ENCODE data around the gene AOX1.
"Not testable (repeated sequence)": the region's sequence is repeated elsewhere in the genome, so short reads cannot be mapped to it uniquely, and the experiment has no call there.

The AOX1 gene

DNA sequence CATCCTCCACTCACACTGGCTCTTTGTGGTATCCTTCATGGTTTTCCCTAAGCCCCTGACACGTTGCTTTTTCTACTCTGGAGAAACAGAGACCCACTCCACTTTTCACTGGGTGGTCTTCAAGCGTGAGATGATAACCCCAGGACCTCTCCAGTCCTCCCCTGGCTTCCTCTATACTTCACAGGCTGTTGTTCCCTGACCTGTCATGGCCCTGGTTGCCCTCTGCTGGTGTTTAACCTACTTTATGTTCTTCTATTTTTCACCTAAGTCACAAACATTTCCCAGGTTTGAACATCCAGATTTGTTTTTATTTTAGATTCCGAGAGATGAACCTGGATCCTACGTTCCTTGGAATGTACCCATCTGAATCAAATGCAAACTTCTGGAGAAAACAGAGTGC, 84.5 kb downstream of the AOX1 start:
- peak; percentile 24 for DNase-seq

DNA sequence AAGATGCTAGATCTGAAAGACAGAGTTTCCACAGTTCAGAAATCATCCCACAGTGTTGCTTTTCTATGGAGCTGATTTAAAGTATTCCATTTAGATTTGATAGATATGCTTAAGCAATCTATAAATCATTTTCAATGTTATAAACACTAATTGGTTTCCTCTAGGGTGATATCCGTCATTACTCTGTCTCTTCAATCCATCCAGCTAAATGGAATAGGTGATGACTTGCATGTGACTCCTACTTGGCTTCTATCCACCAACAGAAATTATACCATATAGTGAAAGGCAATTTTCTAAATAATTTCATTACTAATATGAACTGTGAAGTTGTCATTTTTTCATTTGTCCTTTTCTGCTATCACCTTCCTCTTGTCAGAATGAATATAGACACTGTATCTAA, 84.9 kb downstream of the AOX1 start:
- no peak for DNase-seq

DNA sequence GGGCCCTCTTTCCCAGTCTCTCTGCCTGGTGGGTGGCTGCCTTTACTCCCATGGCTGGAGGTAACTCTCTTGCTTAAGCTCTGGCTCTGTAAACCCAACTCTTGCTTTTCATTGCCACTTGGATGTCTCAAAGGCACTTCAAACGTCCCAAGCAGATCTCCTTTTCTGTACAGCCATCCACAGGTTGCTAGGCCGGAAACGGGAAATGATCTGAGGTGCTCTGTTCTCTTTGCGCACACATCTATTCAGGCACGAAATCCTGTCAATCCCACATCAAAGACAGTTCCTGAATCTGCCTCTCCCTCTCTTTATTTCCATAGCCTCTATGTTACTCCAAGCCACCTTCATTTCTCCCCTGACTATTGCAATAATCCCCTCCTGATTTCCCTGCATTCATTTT, 87.4 kb downstream of the AOX1 start:
- DNase-seq: no peak

DNA sequence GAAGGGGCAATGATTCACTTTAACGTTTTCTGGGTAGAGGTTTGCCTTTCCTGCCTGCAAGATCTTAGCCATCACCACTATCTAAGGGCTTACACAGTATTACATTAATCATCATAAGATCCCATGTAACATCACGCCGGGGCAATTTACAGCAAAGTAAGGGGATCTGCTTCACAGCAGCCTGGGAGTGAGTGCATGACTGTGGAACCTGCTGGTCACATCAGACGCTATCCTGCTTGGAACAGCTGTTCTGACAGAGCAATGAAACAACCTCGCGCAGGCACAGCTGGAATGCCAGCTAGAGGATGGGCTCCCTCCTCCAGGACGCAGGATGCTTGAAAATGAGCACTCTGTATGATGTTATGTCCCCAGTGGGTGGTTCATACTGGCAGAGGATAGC, 89.0 kb downstream of the AOX1 start:
- no peak for DNase-seq

DNA sequence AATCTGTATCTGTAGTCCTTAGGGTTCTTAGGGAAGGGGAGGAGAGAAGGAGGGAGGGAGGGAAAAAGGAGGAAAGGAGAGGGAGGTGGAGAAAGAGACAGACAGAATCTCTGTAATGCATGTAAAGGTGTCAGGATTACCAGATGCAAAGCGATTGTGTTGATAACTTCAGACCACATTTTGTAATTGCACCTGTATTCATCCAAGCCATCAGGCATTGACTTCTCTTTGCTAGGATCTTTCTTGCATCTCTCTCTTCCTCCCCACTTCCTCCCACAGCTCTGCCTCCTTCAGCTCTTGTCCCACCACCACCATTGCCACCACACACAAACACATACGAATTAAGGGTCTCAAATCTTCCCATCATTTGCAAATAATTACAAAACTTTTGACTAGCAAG, 91.4 kb downstream of the AOX1 start:
- no peak for DNase-seq

DNA sequence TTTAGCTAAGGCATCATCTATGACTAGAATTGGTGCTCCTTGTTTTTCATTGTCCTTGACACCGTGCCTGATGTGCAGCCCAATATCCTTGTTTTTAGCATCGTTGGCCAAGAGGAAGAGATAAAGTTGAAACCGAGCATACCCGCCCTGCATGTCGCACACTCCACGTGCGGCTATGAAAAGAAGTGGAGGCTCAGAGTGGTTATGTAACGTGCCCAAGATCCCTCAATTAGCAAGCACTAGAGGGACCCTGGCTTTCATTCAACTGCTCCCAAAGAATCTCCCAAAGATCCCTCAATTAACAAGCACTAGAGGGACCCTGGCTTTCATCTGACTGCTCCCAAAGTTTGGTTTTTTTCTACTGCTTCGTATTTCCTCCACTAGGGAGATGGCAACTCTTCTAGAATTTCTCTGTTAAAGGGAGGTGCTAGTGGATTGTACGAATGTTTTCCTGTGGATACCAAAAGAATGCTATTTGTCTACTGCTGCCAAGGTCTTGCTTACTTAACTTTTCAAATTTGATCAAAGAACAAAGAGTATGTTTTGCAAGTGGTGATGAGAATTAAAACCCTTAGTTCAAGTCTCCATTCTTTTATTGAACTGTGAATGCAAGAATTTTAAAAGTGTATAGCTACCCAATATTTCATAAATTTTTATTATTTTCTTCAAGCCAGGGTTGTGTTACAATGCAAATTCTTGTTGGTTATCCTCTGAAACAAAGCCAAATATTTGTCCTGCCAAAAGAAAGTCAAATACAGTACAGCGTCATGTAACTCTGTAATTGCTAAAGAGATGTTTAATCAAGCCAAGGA, 92.1 kb downstream of the AOX1 start:
- DNase-seq: no peak

DNA sequence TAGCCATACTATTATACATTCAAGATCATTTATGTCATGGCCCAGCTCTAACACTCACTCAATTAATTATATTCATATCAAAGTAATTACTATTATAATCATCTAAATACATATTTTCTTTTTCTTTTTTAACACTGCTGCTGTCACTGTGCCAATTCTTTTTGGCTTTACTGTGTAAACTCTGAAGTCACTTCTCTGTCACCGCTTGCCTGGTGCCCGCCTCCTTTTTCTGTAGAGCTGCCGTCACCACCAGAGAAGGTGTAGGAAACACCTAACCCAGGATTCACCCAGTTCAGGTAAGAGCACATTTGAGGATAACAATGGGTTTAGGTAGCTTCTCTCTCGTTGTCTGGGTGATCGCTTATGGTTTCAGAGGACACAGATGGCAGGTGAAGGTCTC, 93.3 kb downstream of the AOX1 start:
- DNase-seq: no peak

DNA sequence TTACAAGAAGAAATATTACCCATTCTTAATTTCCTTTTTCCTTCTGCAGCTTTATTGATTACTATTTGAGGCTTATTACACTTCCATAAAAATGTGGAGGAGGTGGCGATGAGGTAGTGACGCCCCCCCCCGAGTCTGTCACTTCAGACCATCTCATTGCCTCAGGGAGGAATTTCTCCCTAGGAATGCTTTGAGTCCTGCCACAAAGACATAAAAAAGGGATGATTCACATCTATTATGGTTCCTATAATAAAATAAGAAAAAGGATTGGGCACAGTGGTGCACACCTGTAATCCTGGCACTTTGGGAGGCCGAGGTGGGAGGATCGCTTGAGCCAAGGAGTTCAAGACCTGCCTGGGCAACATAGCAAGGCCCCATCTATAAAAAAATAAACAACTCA, 93.7 kb downstream of the AOX1 start:
- DNase-seq: no peak

DNA sequence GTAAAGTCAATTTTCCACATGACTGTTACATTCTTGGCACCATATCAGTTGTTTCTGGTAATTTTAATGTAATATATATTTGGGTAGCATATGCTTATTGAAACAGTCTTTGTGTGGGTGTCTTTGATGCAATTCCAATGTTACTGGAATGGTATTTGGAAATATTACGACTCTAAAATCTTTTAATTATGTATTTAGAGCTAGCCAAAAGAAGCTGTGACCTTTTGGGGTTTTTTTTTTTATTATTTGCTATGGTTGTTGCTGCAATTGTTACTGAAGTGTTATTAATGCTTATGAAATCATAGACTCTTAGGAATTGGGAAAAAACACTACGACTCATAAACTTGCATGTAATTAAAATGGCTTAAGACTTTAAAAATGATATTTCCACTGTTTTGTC, 95.9 kb downstream of the AOX1 start:
- DNase-seq: no peak

DNA sequence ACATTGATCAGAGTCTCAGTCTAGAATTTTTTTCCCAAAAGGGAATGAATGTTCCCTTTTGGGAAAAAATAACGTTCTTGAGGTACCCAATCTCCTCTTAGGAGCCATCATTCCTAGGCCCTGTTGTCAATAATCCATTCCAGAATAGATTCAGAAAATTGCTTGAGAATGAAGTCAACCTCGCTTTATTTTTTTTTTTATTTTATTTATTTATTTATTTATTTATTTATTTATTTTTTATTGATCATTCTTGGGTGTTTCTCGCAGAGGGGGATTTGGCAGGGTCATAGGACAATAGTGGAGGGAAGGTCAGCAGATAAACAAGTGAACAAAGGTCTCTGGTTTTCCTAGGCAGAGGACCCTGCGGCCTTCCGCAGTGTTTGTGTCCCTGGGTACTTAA, 96.6 kb downstream of the AOX1 start:
- not testable (repeated sequence) for DNase-seq

DNA sequence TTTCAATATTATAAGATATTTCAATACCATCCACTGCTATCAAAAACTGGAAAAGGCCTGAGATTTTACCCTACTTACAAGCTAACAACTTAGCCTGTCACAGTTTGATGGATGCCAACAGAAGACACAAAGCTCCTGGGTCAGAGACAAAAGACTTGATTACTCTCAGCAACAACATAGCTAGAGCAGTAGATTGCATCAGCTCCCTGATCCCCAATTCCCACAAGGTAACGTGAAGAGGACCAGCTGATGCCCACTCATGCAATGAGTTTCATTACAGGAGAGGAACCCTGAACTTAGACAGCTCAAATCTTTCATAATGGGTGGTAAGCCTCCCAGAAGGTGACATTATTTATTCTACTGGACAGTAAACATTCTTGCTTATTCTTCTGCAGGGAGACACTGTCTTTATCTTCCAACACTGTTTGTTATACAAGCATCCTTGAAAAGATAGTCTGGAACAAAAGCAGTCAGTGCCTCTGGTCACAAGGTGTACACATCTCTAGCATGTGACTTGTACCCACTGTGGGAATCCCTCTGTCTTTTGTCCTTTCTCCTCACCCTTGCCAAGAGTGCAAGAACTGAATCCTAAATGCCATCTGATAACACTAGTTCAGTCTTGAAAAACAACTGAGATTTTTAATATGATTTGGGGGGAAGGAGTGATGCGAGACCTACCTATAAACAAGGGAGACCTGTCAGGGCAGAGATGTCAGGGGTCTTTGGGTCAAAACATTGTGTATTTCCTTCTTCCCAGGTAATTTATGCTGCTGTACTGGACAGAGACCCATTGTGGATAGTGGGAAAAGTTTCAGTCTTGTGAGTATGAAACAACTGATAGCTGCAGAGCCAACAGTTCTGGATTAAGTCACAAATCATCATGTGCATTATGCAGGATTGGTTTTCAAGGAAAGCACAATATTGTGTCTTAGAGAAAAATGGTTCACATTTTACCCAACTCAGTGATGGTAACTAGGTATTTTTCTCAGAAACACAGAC, 102.4 kb downstream of the AOX1 start:
- no peak for DNase-seq

DNA sequence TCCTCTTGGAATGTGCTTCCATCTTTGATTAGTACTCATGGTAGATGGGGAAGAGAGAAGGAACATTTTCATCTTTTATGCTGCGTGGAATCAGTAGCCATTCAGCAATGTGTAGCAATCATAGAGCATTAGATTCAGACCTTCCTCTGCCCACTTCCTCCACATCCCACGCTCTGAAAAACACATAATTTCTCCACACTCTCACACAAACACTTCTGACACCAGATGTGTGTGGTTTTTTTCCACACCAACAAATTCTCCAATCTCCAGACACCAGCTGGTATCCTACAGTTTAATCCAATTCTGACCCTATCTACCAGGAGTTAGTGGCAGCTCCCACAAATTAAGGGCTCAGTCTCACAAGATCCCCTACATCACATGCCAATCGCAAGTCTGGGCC, 103.3 kb downstream of the AOX1 start:
- peak; percentile 46 for DNase-seq

DNA sequence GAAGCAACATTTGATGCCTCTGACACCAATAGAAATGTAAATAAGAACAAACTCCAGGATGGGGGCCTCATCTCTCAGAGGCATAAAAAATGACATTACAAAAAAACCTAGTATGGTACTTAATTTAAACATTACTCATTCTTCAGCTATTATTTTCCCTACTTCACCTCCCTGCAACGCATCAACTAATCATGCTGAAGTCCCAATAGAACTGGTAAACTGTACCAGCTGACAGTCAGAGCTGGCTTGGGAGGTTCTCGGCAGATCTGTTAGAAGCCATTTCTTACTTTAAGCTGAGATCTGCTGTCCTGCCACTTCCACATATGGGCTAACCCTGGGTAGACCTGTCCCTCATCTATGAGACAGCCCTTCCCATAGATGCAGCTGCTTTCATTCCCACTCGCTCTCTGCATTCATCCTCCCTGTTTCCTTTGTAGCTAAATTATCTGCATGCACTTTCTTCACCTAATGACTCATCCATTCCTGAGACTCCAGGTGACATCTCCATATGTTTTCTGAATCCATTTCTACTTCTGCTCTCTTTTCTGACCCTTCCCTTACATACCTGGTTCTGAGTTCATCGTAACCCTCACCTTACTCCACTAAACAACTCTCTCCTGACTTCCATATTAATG, 108.1 kb downstream of the AOX1 start:
- peak; percentile 13 for DNase-seq

DNA sequence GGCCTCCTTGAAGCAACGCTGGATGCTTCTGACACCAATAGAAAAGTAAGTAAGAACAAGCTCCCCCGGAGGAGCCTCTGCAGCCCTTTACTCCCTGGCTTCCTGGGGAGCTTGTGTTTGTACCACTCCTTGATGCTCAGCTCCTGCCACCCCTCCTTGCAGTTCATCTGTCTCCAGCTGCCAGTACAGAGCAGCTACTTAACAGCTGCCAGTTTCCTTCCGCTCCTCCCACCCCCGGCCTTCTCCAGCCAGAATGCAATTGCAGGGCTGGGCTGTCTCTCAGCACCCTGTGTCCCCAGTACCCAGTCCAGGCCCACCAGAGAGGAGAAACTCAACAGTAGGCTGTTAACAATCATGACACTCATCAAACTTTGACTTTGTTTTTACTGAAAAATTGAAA, 109.4 kb downstream of the AOX1 start:
- DNase-seq: peak; percentile 92

DNA sequence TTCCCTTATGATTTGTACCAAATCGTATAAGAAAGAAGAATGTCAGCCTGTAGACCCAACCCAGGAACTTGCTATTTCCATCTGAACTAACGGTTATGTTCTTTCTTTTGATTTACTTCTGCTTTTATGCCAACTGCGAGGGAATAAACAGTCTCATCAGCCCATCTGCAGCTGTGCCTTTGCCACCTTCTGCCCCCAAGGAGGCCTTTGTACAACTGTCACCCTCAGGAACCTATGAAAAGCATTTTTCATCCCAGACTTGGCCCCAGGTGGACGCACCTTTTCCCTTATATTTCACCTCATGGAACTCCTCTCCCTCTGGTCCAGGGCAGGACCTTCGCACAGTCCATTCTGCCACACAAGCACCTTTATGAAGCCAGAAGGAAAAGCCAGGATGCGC, 109.8 kb downstream of the AOX1 start:
- peak; percentile 86 for DNase-seq

DNA sequence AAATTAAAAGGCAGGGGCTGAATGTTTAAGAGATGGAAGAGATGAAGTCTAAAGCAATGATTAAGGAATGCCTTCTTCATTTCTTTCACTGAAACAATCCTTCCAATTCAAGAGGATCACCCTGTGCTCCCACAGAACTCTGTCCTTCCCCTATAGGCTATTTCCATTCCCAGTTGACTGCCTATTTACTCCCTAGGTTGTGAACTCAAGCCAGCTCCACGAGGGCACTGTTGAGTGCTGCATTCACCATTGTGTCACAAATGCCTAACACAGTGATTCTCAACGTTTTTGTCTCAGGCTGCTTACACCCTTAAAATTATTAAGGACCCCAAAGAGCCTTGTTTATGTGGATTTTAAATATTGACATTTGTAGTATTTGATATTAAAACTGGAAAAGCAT, 112.4 kb downstream of the AOX1 start:
- peak; percentile 19 for DNase-seq

DNA sequence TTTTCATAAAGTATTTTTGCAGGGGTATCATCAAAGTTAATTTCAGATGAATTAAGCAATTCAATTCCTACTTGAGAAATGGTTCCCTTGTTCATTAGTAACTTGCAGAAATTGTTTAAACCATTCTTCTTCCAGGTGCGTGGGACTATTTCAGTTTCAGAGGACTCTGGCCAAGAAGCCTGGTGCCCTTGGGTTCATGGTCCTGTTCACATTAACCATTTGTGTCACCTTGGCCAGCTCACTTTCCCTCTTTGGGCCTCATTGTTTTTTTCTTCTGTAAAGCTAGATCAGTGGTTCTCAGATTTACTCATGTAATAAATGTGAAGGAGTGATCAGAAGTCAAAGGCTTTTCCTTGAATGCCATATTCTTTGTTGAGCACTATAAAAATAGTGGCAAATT, 113.5 kb downstream of the AOX1 start:
- DNase-seq: no peak

DNA sequence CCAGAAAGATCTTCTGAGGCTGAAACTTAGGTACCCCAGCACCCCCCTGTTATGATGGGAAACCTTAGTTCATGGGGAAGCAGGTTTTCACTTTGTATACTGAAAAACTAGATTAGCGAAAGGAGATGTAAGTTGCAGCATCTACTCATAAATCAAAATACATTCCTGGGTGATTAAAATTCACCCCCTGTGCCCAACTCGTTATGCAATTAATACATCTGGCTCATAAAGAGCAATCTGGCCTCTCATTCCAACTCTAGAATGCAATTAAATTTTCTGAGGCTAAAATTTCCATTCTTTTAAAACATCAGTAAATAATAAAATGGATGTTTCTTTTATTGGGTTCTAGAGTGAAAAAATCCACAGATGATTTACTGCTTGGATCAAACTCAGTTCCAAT, 115.0 kb downstream of the AOX1 start:
- DNase-seq: no peak

DNA sequence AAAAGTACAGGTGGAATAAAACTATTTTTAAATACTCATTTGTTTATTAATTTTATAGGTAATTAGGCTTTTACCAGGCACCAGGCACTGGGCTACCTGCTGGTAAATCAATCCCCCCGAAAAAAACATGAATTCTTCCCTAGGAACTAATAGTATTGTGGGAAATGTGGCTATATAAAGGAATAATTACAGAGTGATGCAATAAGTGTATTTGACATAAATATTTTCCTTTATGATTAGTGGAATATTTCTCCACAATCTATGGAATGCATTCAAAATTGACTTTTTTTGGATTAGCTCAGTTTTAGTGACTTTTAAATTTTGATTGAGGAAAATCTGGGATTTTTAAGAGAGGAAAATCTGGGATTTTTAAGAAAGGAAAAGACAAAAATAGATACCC, 116.2 kb downstream of the AOX1 start:
- no peak for DNase-seq

DNA sequence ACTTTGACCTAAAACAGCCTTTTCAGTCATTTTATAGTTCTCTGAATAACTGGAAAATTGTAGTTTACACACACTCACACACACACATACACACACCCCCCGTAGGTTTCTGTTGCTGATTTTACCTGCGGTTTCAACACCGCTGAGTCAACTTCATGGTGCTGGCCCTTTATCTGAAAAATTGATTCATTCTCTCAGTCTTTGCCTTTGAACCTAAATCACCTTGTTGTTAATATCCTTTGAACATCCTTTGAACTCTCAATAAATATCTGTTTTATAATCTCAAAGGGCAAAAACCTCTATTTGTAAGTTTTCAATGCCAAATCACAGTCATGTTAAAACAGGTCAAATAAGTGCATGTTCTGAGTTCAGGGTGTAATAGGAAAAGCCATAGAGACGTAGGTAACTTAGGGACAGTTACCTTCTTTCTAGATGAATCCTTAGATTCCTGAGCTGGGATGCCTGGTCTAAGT, 116.9 kb downstream of the AOX1 start:
- no peak for DNase-seq

DNA sequence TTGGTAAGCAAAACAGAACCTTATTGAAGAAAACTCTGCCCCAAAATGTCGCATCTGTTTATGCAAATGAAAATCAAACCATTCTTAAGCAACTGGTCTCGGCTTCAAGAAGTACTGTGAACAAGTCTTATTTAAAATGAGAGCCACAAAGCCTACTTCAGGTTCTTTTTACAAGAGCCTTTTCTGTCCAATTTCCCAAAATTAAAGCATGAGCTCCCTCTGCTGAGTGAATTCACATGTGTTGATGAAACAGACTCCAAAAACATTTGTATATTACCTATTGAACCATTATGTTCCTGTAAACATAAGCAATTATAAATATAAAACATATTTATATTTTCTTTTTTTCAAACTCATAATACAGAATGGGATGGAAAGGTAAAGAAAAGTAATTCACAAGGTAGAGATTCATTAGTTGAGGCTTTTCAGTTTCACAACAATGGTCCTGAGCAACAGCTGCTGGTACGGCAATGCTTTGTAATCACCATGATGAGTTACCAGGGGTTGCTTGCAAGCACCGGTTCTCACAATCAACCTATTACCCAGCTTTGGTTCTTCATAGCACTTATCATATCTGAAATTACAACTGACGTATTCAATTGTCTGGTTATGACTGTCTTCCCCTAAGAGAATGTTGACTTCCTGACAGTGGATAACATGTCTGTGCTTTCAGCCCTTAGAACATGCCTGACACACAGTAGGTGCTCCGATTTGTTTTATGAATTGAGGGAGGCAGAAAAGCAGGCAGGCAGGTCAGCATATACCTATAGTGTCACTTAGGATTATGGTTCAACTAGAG, 117.5 kb downstream of the AOX1 start:
- peak; percentile 86 for DNase-seq

DNA sequence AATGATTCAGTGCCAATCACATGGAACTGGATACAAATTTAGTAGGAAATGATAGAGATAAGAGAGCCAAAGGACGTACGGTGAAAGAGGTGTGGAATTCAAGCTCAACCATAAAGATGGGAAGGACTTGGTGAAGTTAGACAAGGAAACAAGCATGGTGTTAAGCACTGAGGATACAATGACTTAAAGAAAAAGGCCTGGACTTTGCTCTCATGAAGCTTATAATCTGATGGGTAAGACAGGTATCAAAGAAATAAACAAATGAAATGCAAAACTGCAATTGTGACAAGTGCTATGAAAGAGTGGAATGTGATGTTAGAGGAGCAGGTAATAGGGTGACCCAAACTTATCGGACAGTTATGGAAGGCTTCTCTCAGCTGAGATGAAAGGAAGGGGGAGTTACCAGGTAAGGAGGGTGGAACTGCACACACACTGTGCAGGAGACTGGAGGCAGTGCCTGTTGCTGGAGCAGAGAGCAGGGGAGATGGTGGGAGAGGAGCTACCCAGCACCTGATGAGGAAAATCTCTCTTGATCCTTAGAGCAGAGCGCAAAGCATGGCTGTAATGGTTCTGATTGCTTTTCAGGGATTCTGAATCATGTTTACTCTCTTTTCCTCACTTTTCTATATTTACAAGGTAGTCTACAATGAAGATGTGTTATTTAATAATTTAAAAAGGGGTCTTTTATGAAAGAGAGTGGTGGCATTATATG, 118.3 kb downstream of the AOX1 start:
- no peak for DNase-seq
